Upper lobe of right lung (tissue), 1 donor: ENCODE results near the gene EPHX1. TPM values are rescaled to one million over a fixed set of nuclear protein-coding genes. Genes with fewer than 3 reads are reported as not detected.

Source experiments
- ATAC-seq: fragments of 200-7000 bp; cut with Tn5 transposase; one replicate; pipeline ENCODE4 v1.9.1; 2020; ENCODE audit warnings: mild to moderate bottlenecking, moderate library complexity
- DNase-seq: peaks from one replicate; pipeline ENCODE4 v3.0.0-alpha.2; 2020
- H3K27ac ChIP-seq: fragments of 200-600 bp; one replicate; pipeline ENCODE4 v1.8.0; 2022
- H3K27me3 ChIP-seq: fragments of 200-600 bp; one replicate; pipeline ENCODE4 v1.8.0; 2022; ENCODE audit warnings: mild to moderate bottlenecking
- H3K36me3 ChIP-seq: fragments of 200-600 bp; one replicate; pipeline ENCODE4 v1.8.0; 2022
- H3K4me1 ChIP-seq: fragments of 200-600 bp; one replicate; pipeline ENCODE4 v1.8.0; 2022
- H3K4me3 ChIP-seq: fragments of 200-600 bp; one replicate; pipeline ENCODE4 v1.8.0; 2022; ENCODE audit warnings: mild to moderate bottlenecking
- H3K9me3 ChIP-seq: fragments of 200-600 bp; one replicate; pipeline ENCODE4 v1.8.0; 2022
- CTCF ChIP-seq: fragments of 200-600 bp; IDR thresholded peaks from one replicate; pipeline ENCODE4 v1.8.0; 2022; ENCODE audit warnings: antibody characterized with exemption
- intact Hi-C: fragments of 100-400 bp; cut with DNase I; formaldehyde crosslinking; loops from one replicate; pipeline ENCODE4 v1.11.0; 2022
- total RNA-seq: library from RNA; stranded (reverse); fragmentation: NEBNext Ultra II Directional; extraction: Animal tissue kit (Norgen Biotek cat#: 25700); gene quantifications from one replicate; pipeline ENCODE4 v1.2.1, GENCODE V29; 2021
- donor health status: DM: no; HTN: yes; CAD: no; lungs with severe emphysema.

The EPHX1 gene
- total RNA-seq, 1 donor from 2014 or later, result 245 TPM

DNA sequence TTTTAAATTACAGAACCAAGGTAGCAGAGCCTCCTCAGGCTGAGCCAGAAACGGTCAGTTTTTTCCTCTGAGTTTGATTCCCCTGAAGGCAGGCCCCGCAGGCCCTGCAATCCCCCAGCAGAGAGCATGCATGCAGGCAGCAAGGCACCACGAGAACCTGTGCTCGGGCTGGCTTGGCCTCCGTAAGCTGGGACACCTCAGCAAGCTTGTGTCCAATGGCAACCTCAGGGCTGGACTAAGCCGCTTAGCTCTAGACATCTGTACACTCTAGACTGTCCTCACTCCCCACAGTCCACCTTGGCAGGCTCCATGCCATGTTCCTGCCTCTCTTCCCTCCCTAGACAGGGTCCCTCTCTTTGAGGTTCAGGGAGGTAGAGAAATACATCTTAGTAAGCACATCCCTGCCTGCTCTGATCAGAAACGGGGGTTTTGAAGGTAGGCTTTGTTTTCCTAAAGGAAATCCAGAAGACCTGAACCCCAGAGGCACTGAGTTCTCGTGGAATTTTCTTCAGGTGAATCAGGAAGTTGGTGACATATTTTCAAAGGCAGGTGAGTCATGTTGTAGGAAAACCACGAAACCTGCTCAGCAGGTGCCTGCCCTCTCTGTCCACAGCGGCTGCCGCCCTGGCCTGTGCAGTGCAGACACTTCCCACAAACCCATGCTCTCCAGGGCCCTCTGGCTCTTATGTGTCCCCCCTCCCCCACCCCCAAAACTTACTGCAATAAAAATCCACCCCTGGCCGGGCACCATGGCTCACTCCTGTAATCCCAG lies 65.3 kb downstream of the EPHX1 start:
- Histone ChIP-seq H3K4me1 (peaks cover 37% of the 10 kb centered on the region), H3K4me3 (no peak overlapping the region), H3K36me3 (peaks cover 61% of the 10 kb centered on the region), H3K9me3 (no peaks in the 10 kb centered on the region), H3K27me3 (no peaks in the 10 kb centered on the region), H3K27ac (peak overlapping the region; percentile 51)
- intact Hi-C loops, result no loop called here
- ATAC-seq (peak; percentile 77), DNase-seq (peak; percentile 85)
- no peak for TF ChIP-seq CTCF

GRCh38 chr1:225876900-225877510 lies 67.1 kb downstream of the EPHX1 start:
- no peak for ATAC-seq
- intact Hi-C loops, result no loop called here
- no peak overlapping the region for H3K4me3 ChIP-seq
- no peaks in the 10 kb centered on the region for H3K9me3 ChIP-seq
- peaks cover 45% of the 10 kb centered on the region for H3K4me1 ChIP-seq
- TF ChIP-seq CTCF, result no peak
- H3K27me3 ChIP-seq, result no peaks in the 10 kb centered on the region
- no peak overlapping the region for H3K27ac ChIP-seq
- peaks cover 43% of the 10 kb centered on the region for H3K36me3 ChIP-seq
- no peak for DNase-seq

DNA sequence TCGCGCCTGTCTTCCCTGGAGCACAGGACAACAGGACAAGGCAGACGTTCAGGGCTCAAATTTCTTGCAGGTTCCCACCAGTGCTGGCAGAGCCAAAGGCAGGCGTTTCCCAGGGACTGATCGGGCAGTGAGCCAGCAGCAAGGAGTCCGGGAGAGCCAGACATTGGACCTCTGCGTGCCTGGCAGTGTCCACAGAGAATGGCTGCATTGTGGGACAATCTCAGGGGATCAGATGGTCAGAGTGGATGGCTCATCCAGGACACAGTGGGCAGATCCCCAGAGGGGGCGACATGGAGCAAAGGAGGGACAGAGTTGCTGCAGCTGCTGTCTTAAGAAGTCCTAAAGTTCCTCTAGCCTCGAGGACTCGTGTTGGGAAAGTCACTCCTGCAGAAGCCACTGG lies 67.7 kb downstream of the EPHX1 start:
- ATAC-seq (peak; percentile 7), DNase-seq (peak; percentile 68)
- H3K4me1 ChIP-seq, result peaks cover 45% of the 10 kb centered on the region
- TF ChIP-seq CTCF, result peak; percentile 54
- H3K4me3 ChIP-seq, result no peak overlapping the region
- H3K9me3 ChIP-seq, result no peaks in the 10 kb centered on the region
- intact Hi-C loops, result no loop called here
- H3K27me3 ChIP-seq, result no peaks in the 10 kb centered on the region
- peak overlapping the region; percentile 47 for H3K27ac ChIP-seq
- peaks cover 37% of the 10 kb centered on the region for H3K36me3 ChIP-seq

DNA sequence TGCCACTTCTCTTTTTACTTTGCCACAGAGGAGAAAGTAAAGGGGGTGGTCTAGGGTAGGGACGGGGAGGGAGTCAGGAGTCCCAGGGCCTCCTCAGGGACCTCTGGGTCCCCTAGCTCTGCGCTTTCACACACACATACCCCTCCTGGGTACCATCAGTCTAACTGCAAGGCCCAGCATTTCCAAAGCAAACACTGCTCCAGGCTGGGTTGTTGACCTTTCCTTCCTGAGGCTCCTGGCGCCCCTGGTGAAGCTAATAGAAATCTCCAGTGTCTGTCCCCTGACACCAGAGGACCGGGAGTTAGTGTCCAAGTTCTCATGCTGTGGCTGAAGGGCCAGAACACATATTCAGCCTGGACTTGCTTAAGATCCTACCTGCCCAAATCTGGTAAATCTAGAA lies 68.4 kb downstream of the EPHX1 start:
- H3K9me3 ChIP-seq, result no peaks in the 10 kb centered on the region
- no peak overlapping the region for H3K4me3 ChIP-seq
- peaks cover 48% of the 10 kb centered on the region for H3K4me1 ChIP-seq
- peaks cover 30% of the 10 kb centered on the region for H3K36me3 ChIP-seq
- no peak for TF ChIP-seq CTCF
- intact Hi-C loops, result no loop called here
- H3K27ac ChIP-seq, result peak overlapping the region; percentile 47
- no peak for ATAC-seq
- H3K27me3 ChIP-seq, result no peaks in the 10 kb centered on the region
- no peak for DNase-seq

DNA sequence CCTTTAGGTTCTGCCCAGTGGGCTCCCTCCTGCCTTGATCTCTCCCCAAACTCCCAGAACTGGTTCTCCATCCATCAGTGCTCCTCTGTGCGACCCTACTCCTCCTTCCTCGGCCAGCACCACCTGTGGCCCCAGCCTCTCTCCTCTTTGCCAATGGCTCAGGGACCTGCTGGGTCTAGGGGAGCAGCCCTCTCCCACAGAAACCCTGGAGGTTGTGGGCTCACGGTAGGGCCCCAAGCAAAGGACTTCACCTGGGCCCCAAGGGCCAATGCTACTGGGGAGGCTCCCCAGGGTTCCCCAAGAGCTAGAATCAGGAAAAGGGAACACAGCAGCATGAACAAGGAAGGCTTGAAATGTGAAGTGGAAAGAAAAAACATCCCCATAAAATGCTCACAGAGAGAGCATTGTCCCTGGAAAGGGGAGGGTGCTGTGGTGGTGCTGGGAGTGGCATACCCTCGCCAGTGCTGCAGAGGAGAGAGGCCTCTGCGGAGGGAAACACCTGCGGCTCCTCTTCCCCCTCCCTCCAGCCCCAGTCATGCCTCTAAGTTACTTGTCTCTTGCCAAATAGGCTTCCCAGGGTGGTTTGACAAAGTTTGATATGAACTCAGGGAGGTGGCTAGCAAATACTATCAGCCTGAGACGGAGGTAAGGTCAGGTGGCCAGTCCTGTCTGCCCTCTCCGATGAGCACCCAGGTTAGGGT lies 69.7 kb downstream of the EPHX1 start:
- Histone ChIP-seq H3K27me3 (no peaks in the 10 kb centered on the region), H3K4me3 (peak overlapping the region; percentile 10), H3K27ac (peak overlapping the region; percentile 42), H3K36me3 (peaks cover 17% of the 10 kb centered on the region), H3K4me1 (peaks cover 49% of the 10 kb centered on the region), H3K9me3 (no peaks in the 10 kb centered on the region)
- DNase-seq (no peak), ATAC-seq (no peak)
- intact Hi-C loops, result no loop called here
- no peak for TF ChIP-seq CTCF
